K562 treated with DMSO at 1 percent for 12 hours (cell line): ENCODE measurements around the gene GHRL. TPM values are rescaled to one million over a fixed set of nuclear protein-coding genes. Genes with fewer than 3 reads are reported as not detected.

Experiments used
- total RNA-seq: library from RNA; unstranded; fragments of 300-600 nt; gene quantifications from 2 replicates; pipeline ENCODE4 v1.2.3, GENCODE V29; 2022; ENCODE audit not compliant: insufficient read depth

GHRL gene, protein sequence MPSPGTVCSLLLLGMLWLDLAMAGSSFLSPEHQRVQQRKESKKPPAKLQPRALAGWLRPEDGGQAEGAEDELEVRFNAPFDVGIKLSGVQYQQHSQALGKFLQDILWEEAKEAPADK
- total RNA-seq: not detected in 2 replicates

DNA sequence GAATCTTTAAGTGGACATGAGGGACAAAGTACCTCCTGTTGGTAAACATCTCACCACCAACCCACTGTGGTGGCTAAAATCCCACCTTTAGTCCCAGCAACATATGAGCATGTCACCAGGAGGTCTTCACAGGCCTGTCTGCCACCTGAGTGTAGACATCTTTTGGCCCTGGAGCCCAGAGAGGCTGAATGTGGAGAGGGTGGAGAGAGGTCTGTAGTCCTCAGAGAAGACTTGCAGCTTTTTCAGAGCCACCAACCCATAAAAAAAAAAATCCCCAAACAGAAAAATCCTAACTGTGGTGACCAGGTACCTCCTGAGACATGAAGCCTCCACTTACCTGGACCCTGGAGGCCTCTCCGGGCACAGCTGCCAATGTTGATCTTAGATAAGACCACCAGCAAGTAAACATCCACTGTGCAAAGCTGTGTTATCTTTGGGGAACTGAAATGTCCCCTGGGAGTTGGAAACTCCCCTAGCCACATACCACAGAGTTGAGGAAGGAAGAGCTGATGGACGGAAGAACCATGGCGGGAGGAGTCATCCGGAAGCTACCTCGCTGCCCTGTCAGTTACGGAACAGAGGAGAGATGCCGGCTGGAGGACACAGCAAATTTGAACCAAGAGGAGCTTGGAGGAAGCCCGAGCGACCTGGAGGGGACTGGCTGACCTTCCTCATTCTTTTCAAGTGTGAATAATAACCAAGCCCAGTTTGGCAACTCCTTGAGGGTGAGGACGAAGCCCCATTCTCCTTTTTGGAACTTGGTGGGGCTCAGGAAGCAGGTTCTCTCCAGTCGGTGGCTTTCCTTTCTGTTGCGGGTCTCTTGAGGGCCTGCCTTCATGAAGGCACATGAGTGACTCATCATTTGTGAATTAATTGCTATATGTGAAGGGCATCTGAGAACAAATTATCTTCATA is at the start of gene GHRL:
GHRL (minus strand) TSS at position 443 of the 915 bp plus-strand sequence. CDS start 2,767 bp downstream, outside the sequence.

DNA sequence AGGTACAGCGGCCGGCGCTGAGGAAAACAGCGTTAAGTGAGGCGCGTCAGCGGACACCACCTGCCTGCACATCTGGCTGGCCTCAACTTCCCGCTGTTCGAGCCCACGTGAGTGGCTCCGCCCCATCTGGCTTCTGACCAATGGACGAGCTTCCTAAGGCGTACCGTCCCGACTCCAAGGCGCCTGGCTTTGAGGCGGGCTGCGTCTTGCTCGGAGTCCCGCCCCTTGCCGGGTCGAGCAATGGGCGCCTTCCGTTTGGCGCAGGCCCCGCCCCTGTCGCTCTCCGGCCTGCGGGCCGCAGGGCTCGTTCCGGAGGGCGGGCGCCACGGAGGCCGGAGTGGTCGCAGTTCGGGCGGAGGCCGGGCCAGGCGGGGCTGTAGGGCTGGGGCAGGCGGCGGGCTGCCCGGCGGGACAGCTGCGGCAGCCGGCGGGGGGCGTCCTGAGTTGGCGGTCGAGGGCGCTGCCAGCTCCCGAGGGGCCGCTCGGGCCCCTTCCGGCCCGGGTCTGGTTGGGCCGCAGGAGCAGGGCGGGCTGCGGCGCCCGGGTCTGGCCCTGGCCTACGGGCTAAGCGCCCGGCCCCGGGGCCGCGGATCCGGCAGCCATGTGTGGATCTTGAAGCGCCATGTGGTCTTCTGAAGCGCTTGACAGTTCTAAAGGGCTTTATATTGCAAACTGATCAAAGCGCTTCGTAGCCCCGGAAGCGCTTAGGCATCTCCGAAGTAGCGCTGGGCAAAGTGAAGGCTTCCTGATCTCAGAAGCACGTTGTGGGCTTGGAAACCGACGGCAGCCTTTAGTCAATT is 44.4 kb downstream of the GHRL start, which contains the start of gene TATDN2:
TATDN2 (plus strand) TSS at position 276 of the 800 bp plus-strand sequence. CDS start 742 bp downstream, outside the sequence.

Other genes starting within 250 kb of the GHRL start
- not detected in 2 replicates for gene FANCD2OS, start 184.7 kb downstream of the GHRL start, total RNA-seq
- 261 and 291 TPM in 2 replicates for gene BRK1, start 177.3 kb downstream of the GHRL start, total RNA-seq
- gene VHL, start 151.2 kb downstream of the GHRL start, total RNA-seq: 58.0 and 119 TPM in 2 replicates
- gene IRAK2, start 128.0 kb downstream of the GHRL start, total RNA-seq: 5.0 and 7.9 TPM in 2 replicates
- 17.5 and 47.7 TPM in 2 replicates for gene TATDN2, start 44.5 kb downstream of the GHRL start, total RNA-seq
- 153 and 205 TPM in 2 replicates for gene SEC13, start 28.2 kb upstream of the GHRL start, total RNA-seq
- not detected in 2 replicates for gene ATP2B2, start 212.6 kb upstream of the GHRL start, total RNA-seq